IMR-90 (cell line): ENCODE measurements around the gene DNAJC13. TPM values are rescaled to one million over a fixed set of nuclear protein-coding genes. Genes with fewer than 3 reads are reported as not detected.
"Not testable (repeated sequence)": the region's sequence is repeated elsewhere in the genome, so short reads cannot be mapped to it uniquely, and the experiment has no call there.

Source experiments
- ATAC-seq: fragments of 200-7000 bp; cut with Tn5 transposase; 2 replicates; pipeline ENCODE4 v1.9.1; 2020; ENCODE audit warnings: low read depth, mild to moderate bottlenecking, moderate library complexity
- BruUV-seq: library from RNA; stranded (reverse); fragments of 400-500 nt; replicated peaks from 2 replicates; lab custom pipeline; 2021; lab: Mats Ljungman, UMichigan
- CTCF ChIA-PET: fragments of 300-600 bp; formaldehyde crosslinking; extraction: SDS; loops from one replicate; lab custom pipeline; 2021; ENCODE audit warnings: antibody characterized with exemption; lab: Yijun Ruan, JAX
- POLR2A ChIA-PET: fragments of 300-600 bp; sonication (Branson Sonifier 250); formaldehyde crosslinking; loops from one replicate; lab custom pipeline; 2022; ENCODE audit warnings: antibody characterized with exemption; ENCODE audit not compliant: unreplicated experiment; lab: Charles Lee
- DNase-seq: peaks from one replicate; pipeline ENCODE4 v3.0.0; 2013
- H2AFZ ChIP-seq: replicated peaks from 2 replicates; pipeline ENCODE3; 2013; ENCODE audit warnings: low read length, mild to moderate bottlenecking; ENCODE audit not compliant: poor library complexity
- H2AK5ac ChIP-seq: 2 replicates; pipeline ENCODE4 v1.6.1; 2013; ENCODE audit warnings: low read depth, low read length, inconsistent platforms
- H2AK9ac ChIP-seq: replicated peaks from 2 replicates; pipeline ENCODE3; 2013; ENCODE audit warnings: mild to moderate bottlenecking, low read depth, low read length, moderate library complexity; ENCODE audit not compliant: poor library complexity
- H2BK120ac ChIP-seq: 2 replicates; pipeline ENCODE4 v1.6.1; 2013; ENCODE audit warnings: low read depth, low read length, inconsistent platforms
- H2BK15ac ChIP-seq: 3 replicates; pipeline ENCODE4 v1.6.1; 2013; ENCODE audit warnings: low read depth, low read length, inconsistent platforms
- H2BK20ac ChIP-seq: 2 replicates; pipeline ENCODE4 v1.6.1; 2013; ENCODE audit warnings: low read depth, mild to moderate bottlenecking, inconsistent platforms, low read length, moderate library complexity
- H2BK5ac ChIP-seq: 2 replicates; pipeline ENCODE4 v1.6.1; 2013; ENCODE audit warnings: mild to moderate bottlenecking, low read depth, low read length, inconsistent platforms; ENCODE audit not compliant: poor library complexity, severe bottlenecking
- H3K14ac ChIP-seq: replicated peaks from 2 replicates; pipeline ENCODE4 v1.6.1; 2013; ENCODE audit warnings: low read depth, low read length, inconsistent platforms
- H3K18ac ChIP-seq: 2 replicates; pipeline ENCODE4 v1.6.1; 2013; ENCODE audit warnings: low read depth, low read length, control low read depth
- H3K23ac ChIP-seq: 2 replicates; pipeline ENCODE4 v1.6.1; 2013; ENCODE audit warnings: low read depth, low read length, inconsistent platforms
- H3K27ac ChIP-seq: 2 replicates; pipeline ENCODE4 v1.5.1; 2013; ENCODE audit warnings: mild to moderate bottlenecking, control low read depth, low read length; ENCODE audit not compliant: insufficient read depth
- H3K27me3 ChIP-seq: 2 replicates; pipeline ENCODE4 v1.6.1; 2013; ENCODE audit warnings: low read length; ENCODE audit not compliant: control insufficient read depth, insufficient read depth
- H3K36me3 ChIP-seq: 2 replicates; pipeline ENCODE4 v1.6.1; 2013; ENCODE audit warnings: low read length, mixed read lengths; ENCODE audit not compliant: control insufficient read depth, insufficient read depth
- H3K4ac ChIP-seq: 2 replicates; pipeline ENCODE4 v1.6.1; 2013; ENCODE audit warnings: low read depth, low read length, inconsistent platforms
- H3K4me1 ChIP-seq: 2 replicates; pipeline ENCODE4 v1.6.1; 2013; ENCODE audit warnings: low read length, mixed read lengths; ENCODE audit not compliant: control insufficient read depth, insufficient read depth
- H3K4me2 ChIP-seq: 2 replicates; pipeline ENCODE4 v1.6.1; 2013; ENCODE audit warnings: low read depth, mild to moderate bottlenecking, control low read depth, low read length, moderate library complexity
- H3K4me3 ChIP-seq: 2 replicates; pipeline ENCODE4 v1.5.1; 2013; ENCODE audit warnings: low read depth, mild to moderate bottlenecking, control low read depth, low read length, moderate library complexity; ENCODE audit not compliant: insufficient read depth
- H3K56ac ChIP-seq: 2 replicates; pipeline ENCODE4 v1.6.1; 2013; ENCODE audit warnings: low read length, inconsistent platforms; ENCODE audit not compliant: insufficient read depth; ENCODE audit errors: extremely low read depth
- H3K79me1 ChIP-seq, 2 experiments: 2 replicates each; pipeline ENCODE4 v1.6.1; 2013; ENCODE audit warnings: low read length in 2 of 2, inconsistent platforms in 1 of 2, low read depth in 1 of 2
- H3K9ac ChIP-seq: 2 replicates; pipeline ENCODE4 v1.6.1; 2013; ENCODE audit warnings: low read depth, low read length, control low read depth
- H3K9me1 ChIP-seq: 2 replicates; pipeline ENCODE4 v1.6.1; 2013; ENCODE audit warnings: low read length, inconsistent platforms; ENCODE audit not compliant: insufficient read depth
- H3K9me3 ChIP-seq: 2 replicates; pipeline ENCODE4 v1.6.1; 2013; ENCODE audit warnings: low read length; ENCODE audit not compliant: control insufficient read depth, insufficient read depth
- H4K20me1 ChIP-seq: 2 replicates; pipeline ENCODE4 v1.6.1; 2013; ENCODE audit warnings: low read length, inconsistent platforms; ENCODE audit not compliant: insufficient read depth
- H4K5ac ChIP-seq: 2 replicates; pipeline ENCODE4 v1.6.1; 2013; ENCODE audit warnings: mild to moderate bottlenecking, low read depth, low read length, control low read depth
- H4K8ac ChIP-seq, 2 experiments: 2 replicates each; pipeline ENCODE4 v1.6.1; 2013; ENCODE audit warnings: low read depth in 2 of 2, low read length in 2 of 2, control low read depth in 1 of 2, inconsistent platforms in 1 of 2
- H4K91ac ChIP-seq: 2 replicates; pipeline ENCODE4 v1.6.1; 2013; ENCODE audit warnings: low read depth, low read length, inconsistent platforms; ENCODE audit not compliant: insufficient read depth
- BHLHE40 ChIP-seq: fragments of 150-350 bp; IDR thresholded peaks from 2 replicates; pipeline ENCODE4 v1.6.1; 2016; ENCODE audit warnings: mild to moderate bottlenecking, low read depth, low read length
- FOS ChIP-seq: fragments of 150-350 bp; IDR thresholded peaks from 2 replicates; pipeline ENCODE4 v1.6.1; 2016; ENCODE audit warnings: low read depth, low read length
- MAFK ChIP-seq: IDR thresholded peaks from 2 replicates; pipeline ENCODE4 v1.6.1; 2012; ENCODE audit warnings: low read depth, low read length, improper control_type of control experiment
- MXI1 ChIP-seq: IDR thresholded peaks from 2 replicates; pipeline ENCODE4 v1.6.1; 2012; ENCODE audit warnings: low read depth, mild to moderate bottlenecking, low read length, moderate library complexity, borderline replicate concordance
- RCOR1 ChIP-seq: IDR thresholded peaks from 2 replicates; pipeline ENCODE4 v1.6.1; 2012; ENCODE audit warnings: mild to moderate bottlenecking, low read length, improper control_type of control experiment; ENCODE audit not compliant: insufficient replicate concordance
- SMC3 ChIP-seq: fragments of 150-350 bp; IDR thresholded peaks from 2 replicates; pipeline ENCODE4 v1.6.1; 2016; ENCODE audit warnings: low read depth, mild to moderate bottlenecking, antibody characterized with exemption, low read length, moderate library complexity
- USF2 ChIP-seq: fragments of 150-350 bp; IDR thresholded peaks from 2 replicates; pipeline ENCODE4 v1.6.1; 2017; ENCODE audit warnings: mild to moderate bottlenecking, antibody characterized with exemption, low read length, low read depth
- WGBS, 2 experiments: methylation state at CpG; one replicate each; pipeline versions ENCODE4 v1.1.5 to v1.1.7; 2013; ENCODE audit warnings: missing lambda C conversion rate in 2 of 2; ENCODE audit not compliant: insufficient read length in 1 of 2; ENCODE audit errors: extremely low coverage in 2 of 2; 5-methylcytosine and 5-hydroxymethylcytosine counted together
- dilution Hi-C: fragments of 300-500 bp; cut with HindIII; formaldehyde crosslinking; loops from one replicate; pipeline ENCODE4 v1.14.3; 2018; ENCODE audit warnings: low sequenced_read_pairs; ENCODE audit not compliant: unreplicated experiment
- in situ Hi-C: fragments of 300-500 bp; cut with MboI; formaldehyde crosslinking; loops from 3 replicates; pipeline ENCODE4 v1.14.3; 2019; ENCODE audit warnings: low sequenced_read_pairs, inconsistent platforms, mixed read lengths
- intact Hi-C: fragments of 100-400 bp; cut with micrococcal nuclease; formaldehyde crosslinking; loops from 2 replicates; pipeline ENCODE4 v1.10.0; 2022
- polyA plus RNA-seq, 3 experiments: library from polyadenylated mRNA; depleted of rRNA; stranded (reverse); fragments of >200 nt; gene quantifications; 2 replicates each; pipeline ENCODE4 v1.2.3, GENCODE V29; 2012; ENCODE audit warnings: low replicate concordance in 1 of 3
- total RNA-seq: library from RNA; depleted of rRNA; stranded (reverse); fragments of >200 nt; gene quantifications from 2 replicates; pipeline ENCODE4 v1.2.3, GENCODE V29; 2012

The DNAJC13 gene
- total and polyA plus RNA-seq, 2 of the 4 experiments (the other 2 are of a cell fraction) = 16.4 to 48.6 TPM

GRCh38 chr3:132555306-132556035 is 138.2 kb downstream of the DNAJC13 start:
- no peak overlapping the region for H3K9ac ChIP-seq
- no peak overlapping the region for H3K56ac ChIP-seq
- 60% methylated on average over 1 of the region's 5 CpGs; no CpG with 5 or more reads in 1 of the 2 experiments for WGBS, 2 experiments
- peaks cover 8% of the 10 kb centered on the region for H3K9me1 ChIP-seq
- H2BK20ac ChIP-seq = no peak overlapping the region
- H3K4me2 ChIP-seq = no peak overlapping the region
- POLR2A ChIA-PET = no interaction called here
- H2BK5ac ChIP-seq = no peak overlapping the region
- CTCF ChIA-PET = no interaction called here
- dilution Hi-C loops = no loop called here
- no peaks in the 10 kb centered on the region for H4K20me1 ChIP-seq
- no peak overlapping the region for H4K5ac ChIP-seq
- H2AK9ac ChIP-seq = no peak overlapping the region
- H3K23ac ChIP-seq = no peak overlapping the region
- no peak overlapping the region for H4K8ac ChIP-seq
- TF ChIP-seq BHLHE40 (no peak), USF2 (no peak), FOS (no peak), SMC3 (no peak), RCOR1 (no peak), MAFK (no peak), MXI1 (no peak)
- H3K36me3 ChIP-seq = peaks cover 2% of the 10 kb centered on the region; the same call in 1 of the 2 replicates
- ATAC-seq (no peak), DNase-seq (no peak)
- peak overlapping the region; percentile 45; the same call in 1 of the 2 replicates for H2AK5ac ChIP-seq
- H2BK120ac ChIP-seq = no peak overlapping the region
- no peak overlapping the region for H2BK15ac ChIP-seq
- H2AFZ ChIP-seq = no peak overlapping the region
- H3K4me3 ChIP-seq = no peak overlapping the region
- H3K9me3 ChIP-seq = no peaks in the 10 kb centered on the region
- in situ Hi-C loops = no loop called here
- no peaks in the 10 kb centered on the region for H3K27me3 ChIP-seq
- peak overlapping the region; percentile 27; the same call in 1 of the 2 replicates for H3K4ac ChIP-seq
- H3K4me1 ChIP-seq = peaks cover 4% of the 10 kb centered on the region
- no peak overlapping the region for H3K18ac ChIP-seq
- H3K79me1 ChIP-seq = no peaks in the 10 kb centered on the region
- intact Hi-C loops = no loop called here
- no peak overlapping the region for H3K27ac ChIP-seq
- no peak overlapping the region for H4K91ac ChIP-seq
- no peak overlapping the region for H3K14ac ChIP-seq
- BruUV-seq = no TSS peak

- BruUV-seq, H3K27ac ChIP-seq, H3K4me1 ChIP-seq, H3K79me1 ChIP-seq, H4K20me1 ChIP-seq, H3K9me1 ChIP-seq, H2AK5ac ChIP-seq, H3K36me3 ChIP-seq, POLR2A ChIA-PET, H3K18ac ChIP-seq, H2AFZ ChIP-seq, H2BK5ac ChIP-seq, H3K14ac ChIP-seq, H3K27me3 ChIP-seq, H4K91ac ChIP-seq, H3K4me3 ChIP-seq, H2BK120ac ChIP-seq, H2BK20ac ChIP-seq, in situ Hi-C loops, intact Hi-C loops, H2BK15ac ChIP-seq, H3K4me2 ChIP-seq, dilution Hi-C loops, H3K9ac ChIP-seq, CTCF ChIA-PET, H3K56ac ChIP-seq, H4K5ac ChIP-seq, H3K9me3 ChIP-seq, H3K23ac ChIP-seq, H4K8ac ChIP-seq, DNase-seq, H2AK9ac ChIP-seq, ATAC-seq: not testable (repeated sequence)
- peak overlapping the region; percentile 27; the same call in 1 of the 2 replicates for H3K4ac ChIP-seq
- WGBS, 2 experiments = 94% methylated on average over 2 of the region's 3 CpGs; no CpG with 5 or more reads in 1 of the 2 experiments
Observed at GRCh38 chr3:132556036-132556386, 138.7 kb downstream of the DNAJC13 start.
